H1 (cell line): ENCODE results near the gene FHL5. TPM values are rescaled to one million over a fixed set of nuclear protein-coding genes. Genes with fewer than 3 reads are reported as not detected.

Experiments
- CTCF ChIA-PET: fragments of 300-600 bp; sonication (Branson Sonifier 250); formaldehyde crosslinking; loops from one replicate; lab custom pipeline; 2021; ENCODE audit not compliant: partially characterized antibody; lab: Charles Lee
- POLR2A ChIA-PET: fragments of 300-600 bp; sonication (Branson Sonifier 250); formaldehyde crosslinking; loops from one replicate; lab custom pipeline; 2021; ENCODE audit warnings: inconsistent platforms; ENCODE audit not compliant: partially characterized antibody; lab: Charles Lee
- DNase-seq, 2 experiments: peaks; one replicate each; pipeline versions ENCODE4 v3.0.0 to v3.0.0-alpha.2; 2010 to 2022; ENCODE audit warnings: low spot score in 2 of 2, low read depth in 1 of 2, mixed read lengths in 1 of 2
- FAIRE-seq: peaks from 2 replicates; lab custom pipeline; 2011; peaks lifted over from hg19 to GRCh38; lab: Jason Lieb, UNC
- H2AFZ ChIP-seq: 2 replicates; pipeline ENCODE4 v1.8.1; 2012; ENCODE audit warnings: low read length, inconsistent platforms
- H2AK5ac ChIP-seq: 2 replicates; pipeline ENCODE4 v1.6.1; 2013; ENCODE audit warnings: low read depth, low read length
- H2BK120ac ChIP-seq: replicated peaks from 2 replicates; pipeline ENCODE3; 2013; ENCODE audit warnings: low read depth, low read length, inconsistent platforms
- H2BK12ac ChIP-seq: 2 replicates; pipeline ENCODE4 v1.6.1; 2013; ENCODE audit warnings: low read depth, low read length
- H2BK15ac ChIP-seq: 2 replicates; pipeline ENCODE4 v1.6.1; 2013; ENCODE audit warnings: low read length
- H2BK20ac ChIP-seq: 2 replicates; pipeline ENCODE4 v1.6.1; 2013; ENCODE audit warnings: low read length
- H2BK5ac ChIP-seq: 2 replicates; pipeline ENCODE4 v1.6.1; 2013; ENCODE audit warnings: low read depth, low read length
- H3K14ac ChIP-seq: 2 replicates; pipeline ENCODE4 v1.6.1; 2013; ENCODE audit warnings: inconsistent platforms; ENCODE audit not compliant: insufficient read length
- H3K18ac ChIP-seq: 2 replicates; pipeline ENCODE4 v1.6.1; 2013; ENCODE audit warnings: low read length; ENCODE audit errors: extremely low read depth
- H3K23ac ChIP-seq: 2 replicates; pipeline ENCODE4 v1.6.1; 2013; ENCODE audit warnings: inconsistent platforms; ENCODE audit not compliant: insufficient read length
- H3K23me2 ChIP-seq: 2 replicates; pipeline ENCODE4 v1.6.1; 2013; ENCODE audit warnings: low read depth, low read length
- H3K27ac ChIP-seq: 2 replicates; pipeline ENCODE4 v1.6.1; 2011; ENCODE audit warnings: low read depth, low read length, inconsistent platforms
- H3K27me3 ChIP-seq, 4 experiments: replicated peaks in 1 of 4; 1 replicate in 1 of 4; 2 replicates in 3 of 4; pipeline versions ENCODE4 v1.6.1 to v1.8.1; 2011 to 2013; ENCODE audit warnings: low read length in 3 of 4, mild to moderate bottlenecking in 3 of 4, inconsistent platforms in 2 of 4, mixed read lengths in 2 of 4, moderate library complexity in 1 of 4; ENCODE audit not compliant: control insufficient read depth in 3 of 4, insufficient read depth in 3 of 4; ENCODE audit errors: extremely low read depth in 1 of 4
- H3K36me3 ChIP-seq, 4 experiments: 2 replicates each; pipeline versions ENCODE4 v1.6.1 to v1.8.1; 2011 to 2013; ENCODE audit warnings: mild to moderate bottlenecking in 4 of 4, low read length in 3 of 4, moderate library complexity in 2 of 4, control low read depth in 1 of 4, inconsistent platforms in 1 of 4; ENCODE audit not compliant: insufficient read depth in 4 of 4, control insufficient read depth in 2 of 4
- H3K4ac ChIP-seq: replicated peaks from 2 replicates; pipeline ENCODE3; 2013; ENCODE audit warnings: low read length, low read depth, mixed read lengths, inconsistent platforms; ENCODE audit not compliant: insufficient read length
- H3K4me1 ChIP-seq, 4 experiments: replicated peaks in 1 of 4; 1 replicate in 1 of 4; 2 replicates in 3 of 4; pipeline versions ENCODE4 v1.6.1 to v1.8.1; 2011 to 2013; ENCODE audit warnings: low read length in 3 of 4, inconsistent platforms in 2 of 4, mixed read lengths in 1 of 4; ENCODE audit not compliant: insufficient read depth in 4 of 4, control insufficient read depth in 3 of 4
- H3K4me2 ChIP-seq, 2 experiments: 2 replicates each; pipeline versions ENCODE4 v1.6.1 to v1.8.1; 2011 to 2013; ENCODE audit warnings: low read depth in 2 of 2, low read length in 2 of 2, control low read depth in 1 of 2, inconsistent platforms in 1 of 2, mild to moderate bottlenecking in 1 of 2; ENCODE audit not compliant: insufficient read depth in 1 of 2
- H3K4me3 ChIP-seq, 4 experiments: fragments of 200-600, 300-600 bp in 1 of 4; sonication (generic), shearing (Covaris generic), sonication (Bioruptor Twin) in 1 of 4; 2 replicates each; pipeline versions ENCODE4 v1.5.1 to v1.8.1; 2011 to 2016; ENCODE audit warnings: low read length in 4 of 4, low read depth in 3 of 4, control low read depth in 2 of 4, inconsistent platforms in 2 of 4, mild to moderate bottlenecking in 2 of 4, mixed read lengths in 1 of 4, moderate library complexity in 1 of 4; ENCODE audit not compliant: insufficient read depth in 2 of 4; ENCODE audit errors: extremely low read depth in 1 of 4
- H3K56ac ChIP-seq: replicated peaks from 2 replicates; pipeline ENCODE3; 2013; ENCODE audit warnings: low read depth, mild to moderate bottlenecking, mixed read lengths, low read length, inconsistent platforms; ENCODE audit not compliant: insufficient read length
- H3K79me1 ChIP-seq: 2 replicates; pipeline ENCODE4 v1.6.1; 2013; ENCODE audit warnings: low read depth, low read length, control low read depth
- H3K79me2 ChIP-seq, 2 experiments: 2 replicates each; pipeline versions ENCODE4 v1.6.1 to v1.8.1; 2012 to 2013; ENCODE audit warnings: low read length in 2 of 2, mild to moderate bottlenecking in 2 of 2, inconsistent platforms in 1 of 2; ENCODE audit not compliant: insufficient read depth in 2 of 2, control insufficient read depth in 1 of 2
- H3K9ac ChIP-seq, 4 experiments: replicated peaks in 1 of 4; 1 replicate in 1 of 4; 2 replicates in 3 of 4; pipeline versions ENCODE4 v1.6.1 to v1.8.1; 2011 to 2013; ENCODE audit warnings: low read depth in 3 of 4, low read length in 3 of 4, control low read depth in 2 of 4, mild to moderate bottlenecking in 2 of 4, moderate library complexity in 2 of 4, inconsistent platforms in 1 of 4; ENCODE audit errors: extremely low read depth in 1 of 4
- H3K9me3 ChIP-seq, 2 experiments: 2 replicates each; pipeline versions ENCODE4 v1.6.1 to v1.8.1; 2012 to 2013; ENCODE audit warnings: mild to moderate bottlenecking in 2 of 2, moderate library complexity in 2 of 2, control low read depth in 1 of 2, inconsistent platforms in 1 of 2, low read depth in 1 of 2, low read length in 1 of 2, mixed read lengths in 1 of 2; ENCODE audit not compliant: insufficient read depth in 2 of 2
- H4K20me1 ChIP-seq, 2 experiments: replicated peaks in 1 of 2; 2 replicates each; pipeline versions ENCODE3 to v1.8.1; 2011 to 2013; ENCODE audit warnings: inconsistent platforms in 2 of 2, low read length in 2 of 2, mild to moderate bottlenecking in 1 of 2; ENCODE audit not compliant: insufficient read depth in 2 of 2, control insufficient read depth in 1 of 2
- H4K5ac ChIP-seq: 2 replicates; pipeline ENCODE4 v1.6.1; 2013; ENCODE audit warnings: low read length, low read depth, mixed read lengths, inconsistent platforms; ENCODE audit not compliant: insufficient read length
- H4K8ac ChIP-seq: 2 replicates; pipeline ENCODE4 v1.8.0; 2013; ENCODE audit warnings: mild to moderate bottlenecking, moderate library complexity, low read length, inconsistent platforms; ENCODE audit not compliant: insufficient read depth; ENCODE audit errors: extremely low read depth
- H4K91ac ChIP-seq: replicated peaks from 2 replicates; pipeline ENCODE3; 2013; ENCODE audit warnings: low read length, mixed read lengths, inconsistent platforms; ENCODE audit not compliant: insufficient read length
- BACH1 ChIP-seq: IDR thresholded peaks from 2 replicates; pipeline ENCODE4 v1.6.1; 2012; ENCODE audit warnings: low read length, improper control_type of control experiment
- CBX8 ChIP-seq: fragments of 300-800, 300-1000 bp; sonication (generic); IDR thresholded peaks from 2 replicates; pipeline ENCODE4 v1.7.1; 2016; ENCODE audit warnings: low read depth, low read length, borderline replicate concordance
- GTF2F1 ChIP-seq: IDR thresholded peaks from 2 replicates; pipeline ENCODE4 v1.6.1; 2012; ENCODE audit warnings: low read depth, low read length, improper control_type of control experiment, borderline replicate concordance
- JUND ChIP-seq: IDR thresholded peaks from 2 replicates; pipeline ENCODE4 v1.6.1; 2011; ENCODE audit warnings: mild to moderate bottlenecking, improper control_type of control experiment, low read length
- KDM1A ChIP-seq: fragments of 200-600, 300-600 bp; sonication (generic); IDR thresholded peaks from 2 replicates; pipeline ENCODE4 v1.7.1; 2016; ENCODE audit warnings: mild to moderate bottlenecking, low read length, borderline replicate concordance
- RAD21 ChIP-seq, 2 experiments: IDR thresholded peaks in 1 of 2; conservative IDR thresholded peaks in 1 of 2; 2 replicates each; pipeline ENCODE4 v1.6.1; 2011; ENCODE audit warnings: low read depth in 2 of 2, low read length in 2 of 2, improper control_type of control experiment in 1 of 2, inconsistent platforms in 1 of 2, mild to moderate bottlenecking in 1 of 2, moderate library complexity in 1 of 2
- RBBP5 ChIP-seq: IDR thresholded peaks from 2 replicates; pipeline ENCODE4 v1.7.1; 2012; ENCODE audit warnings: low read depth, mild to moderate bottlenecking, inconsistent platforms, low read length, moderate library complexity, borderline replicate concordance
- SRF ChIP-seq: IDR thresholded peaks from 2 replicates; pipeline ENCODE4 v1.6.1; 2011; ENCODE audit warnings: mild to moderate bottlenecking, low read depth, low read length, moderate library complexity
- TAF7 ChIP-seq: optimal IDR thresholded peaks from 2 replicates; pipeline ENCODE3; 2011; ENCODE audit warnings: low read depth, mild to moderate bottlenecking, inconsistent platforms, low read length, moderate library complexity, borderline replicate concordance
- TBP ChIP-seq: IDR thresholded peaks from 2 replicates; pipeline ENCODE4 v1.6.1; 2011; ENCODE audit warnings: low read depth, low read length, improper control_type of control experiment
- WGBS, 2 experiments: shearing (Covaris generic) in 1 of 2; methylation state at CpG; one replicate each; pipeline versions ENCODE4 v1.1.6 to v1.1.7; 2013 to 2015; ENCODE audit warnings: low lambda C conversion rate in 2 of 2, mixed read lengths in 2 of 2, inconsistent platforms in 1 of 2, low coverage in 1 of 2, missing lambda C conversion rate in 1 of 2; ENCODE audit not compliant: insufficient replicate concordance in 2 of 2, insufficient coverage in 1 of 2, insufficient read length in 1 of 2; ENCODE audit errors: extremely low coverage in 1 of 2, missing lambda C conversion rate in 1 of 2; 5-methylcytosine and 5-hydroxymethylcytosine counted together
- polyA plus RNA-seq, 7 experiments: library from polyadenylated mRNA; depleted of rRNA in 3 of 7; stranded (reverse) in 5 of 7; unstranded in 2 of 7; fragments of >200 nt in 5 of 7; fragments of 200-250 nt in 2 of 7; gene quantifications; 1 replicate in 5 of 7; 2 replicates in 1 of 7; 4 replicates in 1 of 7; pipeline versions ENCODE4 v1.2.1 to v1.2.3, GENCODE V29; 2011 to 2013; ENCODE audit warnings: missing spikeins in 2 of 7, mixed read lengths in 2 of 7
- total RNA-seq: library from RNA; stranded (reverse); fragmentation: NEBNext Ultra II Directional; extraction: Animal tissue kit (Norgen Biotek cat#: 25700); gene quantifications from 2 replicates; pipeline ENCODE4 v1.2.1, GENCODE V29; 2021

The FHL5 gene
- total and polyA plus RNA-seq, 2 of the 8 experiments (the other 6 are each of a cell fraction or from before 2014, with no cell fraction given) = not detected

- no peak overlapping the region for H3K9ac ChIP-seq
- H3K23ac ChIP-seq = no peak overlapping the region
- H3K4me3 ChIP-seq = no peak overlapping the region
- H2BK12ac ChIP-seq = no peak overlapping the region
- H2AFZ ChIP-seq = no peak overlapping the region
- H3K27ac ChIP-seq = no peak overlapping the region
- POLR2A ChIA-PET = no interaction called here
- CTCF ChIA-PET = no interaction called here
- H3K36me3 ChIP-seq = no peaks in the 10 kb centered on the region
- no peak overlapping the region for H2BK5ac ChIP-seq
- DNase-seq (no peak), FAIRE-seq (no peak)
- no peak overlapping the region for H4K91ac ChIP-seq
- no peak overlapping the region for H3K4ac ChIP-seq
- no peaks in the 10 kb centered on the region for H4K20me1 ChIP-seq
- no peak overlapping the region for H3K4me2 ChIP-seq
- no peaks in the 10 kb centered on the region for H3K9me3 ChIP-seq
- H3K4me1 ChIP-seq = no peaks in the 10 kb centered on the region
- 96% methylated on average over 4 of the region's 4 CpGs; no CpG with 5 or more reads in 1 of the 2 experiments for WGBS, 2 experiments
- H3K27me3 ChIP-seq = no peaks in the 10 kb centered on the region
- no peaks in the 10 kb centered on the region for H3K23me2 ChIP-seq
- no peak overlapping the region for H3K18ac ChIP-seq
- H3K79me1 ChIP-seq = no peaks in the 10 kb centered on the region
- no peak overlapping the region for H3K56ac ChIP-seq
- no peak overlapping the region for H2BK120ac ChIP-seq
- no peak overlapping the region for H2BK15ac ChIP-seq
- no peak overlapping the region for H4K5ac ChIP-seq
- no peak overlapping the region for H3K14ac ChIP-seq
- no peaks in the 10 kb centered on the region for H3K79me2 ChIP-seq
- H4K8ac ChIP-seq = no peak overlapping the region
- H2AK5ac ChIP-seq = no peak overlapping the region
- TF ChIP-seq JUND (no peak), RAD21 (IDR thresholded peaks at IDR 0.05 in 1 of 2, conservative IDR thresholded peaks at IDR 0.05 in 1 of 2; ENCODE audit: low read depth in 2 of 2, low read length in 2 of 2) (no peak), CBX8 (no peak), TBP (no peak), TAF7 (no peak), BACH1 (no peak), GTF2F1 (no peak), RBBP5 (no peak), KDM1A (no peak), SRF (no peak)
- H2BK20ac ChIP-seq = no peak overlapping the region
These were observed 96.3 kb downstream of the FHL5 start for GRCh38 chr6:96659084-96659845.
